ENCODE data around the gene PCDHGA7. TPM values are rescaled to one million over a fixed set of nuclear protein-coding genes. Genes with fewer than 3 reads are reported as not detected.
A peak's percentile ranks its signal among the peaks of the same experiment; 100 is the strongest.

Gene PCDHGA7
- total RNA-seq, 1 donor from 2014 or later = 6.3 TPM

DNA sequence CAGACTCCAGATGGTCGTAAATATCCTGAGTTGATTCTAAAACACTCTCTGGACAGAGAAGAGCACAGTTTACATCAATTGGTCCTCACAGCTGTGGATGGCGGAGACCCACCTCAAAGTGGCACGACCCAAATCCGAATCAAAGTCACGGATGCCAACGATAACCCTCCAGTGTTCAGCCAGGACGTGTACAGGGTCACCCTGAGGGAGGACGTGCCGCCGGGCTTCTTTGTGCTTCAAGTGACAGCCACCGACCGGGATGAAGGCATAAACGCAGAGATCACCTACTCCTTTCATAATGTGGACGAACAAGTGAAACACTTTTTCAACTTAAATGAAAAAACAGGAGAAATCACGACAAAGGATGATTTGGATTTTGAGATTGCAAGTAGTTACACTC lies 21.9 kb upstream of the PCDHGA7 start:
- no peak for DNase-seq (ENCODE audit: low spot score)
- Mint-ChIP-seq H3K9me3 (ENCODE audit: unreplicated experiment) (peaks cover 51% of the 10 kb centered on the region), H3K4me1 (ENCODE audit: unreplicated experiment) (peaks cover 23% of the 10 kb centered on the region), H3K27me3 (ENCODE audit: unreplicated experiment) (peaks cover 18% of the 10 kb centered on the region), H3K27ac (ENCODE audit: unreplicated experiment) (peak overlapping the region; percentile 67), H3K4me3 (ENCODE audit: unreplicated experiment) (peak overlapping the region; percentile 70), H3K36me3 (ENCODE audit: low read depth, unreplicated experiment) (peaks cover 68% of the 10 kb centered on the region)
- TF ChIP-seq, protein P1, sequence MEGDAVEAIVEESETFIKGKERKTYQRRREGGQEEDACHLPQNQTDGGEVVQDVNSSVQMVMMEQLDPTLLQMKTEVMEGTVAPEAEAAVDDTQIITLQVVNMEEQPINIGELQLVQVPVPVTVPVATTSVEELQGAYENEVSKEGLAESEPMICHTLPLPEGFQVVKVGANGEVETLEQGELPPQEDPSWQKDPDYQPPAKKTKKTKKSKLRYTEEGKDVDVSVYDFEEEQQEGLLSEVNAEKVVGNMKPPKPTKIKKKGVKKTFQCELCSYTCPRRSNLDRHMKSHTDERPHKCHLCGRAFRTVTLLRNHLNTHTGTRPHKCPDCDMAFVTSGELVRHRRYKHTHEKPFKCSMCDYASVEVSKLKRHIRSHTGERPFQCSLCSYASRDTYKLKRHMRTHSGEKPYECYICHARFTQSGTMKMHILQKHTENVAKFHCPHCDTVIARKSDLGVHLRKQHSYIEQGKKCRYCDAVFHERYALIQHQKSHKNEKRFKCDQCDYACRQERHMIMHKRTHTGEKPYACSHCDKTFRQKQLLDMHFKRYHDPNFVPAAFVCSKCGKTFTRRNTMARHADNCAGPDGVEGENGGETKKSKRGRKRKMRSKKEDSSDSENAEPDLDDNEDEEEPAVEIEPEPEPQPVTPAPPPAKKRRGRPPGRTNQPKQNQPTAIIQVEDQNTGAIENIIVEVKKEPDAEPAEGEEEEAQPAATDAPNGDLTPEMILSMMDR (IDR thresholded peaks at IDR 0.05; ENCODE audit: unreplicated experiment) = no peak

DNA sequence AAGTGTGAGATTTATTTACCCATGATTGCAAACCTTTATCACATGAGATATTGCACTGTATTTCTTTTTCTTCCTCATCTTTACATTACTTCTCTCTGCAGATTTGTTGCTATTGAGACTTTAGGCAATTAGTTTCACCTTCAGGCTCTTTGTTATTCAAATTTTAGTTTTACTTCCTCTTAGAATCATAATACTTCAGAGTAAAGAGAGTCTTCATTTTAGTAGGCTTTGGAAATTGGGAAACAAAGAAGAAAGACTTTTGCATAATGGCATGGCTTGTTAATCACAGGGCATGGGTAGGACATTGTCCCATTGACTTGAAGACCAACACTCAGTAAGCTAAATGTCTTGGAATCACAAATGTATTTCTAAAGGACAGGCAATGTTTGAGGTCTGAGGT lies 19.8 kb upstream of the PCDHGA7 start:
- Mint-ChIP-seq H3K4me3 (ENCODE audit: unreplicated experiment) (peak overlapping the region; percentile 68), H3K4me1 (ENCODE audit: unreplicated experiment) (peaks cover 23% of the 10 kb centered on the region), H3K27ac (ENCODE audit: unreplicated experiment) (no peak overlapping the region), H3K9me3 (ENCODE audit: unreplicated experiment) (peaks cover 44% of the 10 kb centered on the region), H3K36me3 (ENCODE audit: low read depth, unreplicated experiment) (peaks cover 62% of the 10 kb centered on the region), H3K27me3 (ENCODE audit: unreplicated experiment) (peaks cover 14% of the 10 kb centered on the region)
- TF ChIP-seq, protein P1 (IDR thresholded peaks at IDR 0.05; ENCODE audit: unreplicated experiment) = no peak
- DNase-seq (ENCODE audit: low spot score) = no peak

DNA sequence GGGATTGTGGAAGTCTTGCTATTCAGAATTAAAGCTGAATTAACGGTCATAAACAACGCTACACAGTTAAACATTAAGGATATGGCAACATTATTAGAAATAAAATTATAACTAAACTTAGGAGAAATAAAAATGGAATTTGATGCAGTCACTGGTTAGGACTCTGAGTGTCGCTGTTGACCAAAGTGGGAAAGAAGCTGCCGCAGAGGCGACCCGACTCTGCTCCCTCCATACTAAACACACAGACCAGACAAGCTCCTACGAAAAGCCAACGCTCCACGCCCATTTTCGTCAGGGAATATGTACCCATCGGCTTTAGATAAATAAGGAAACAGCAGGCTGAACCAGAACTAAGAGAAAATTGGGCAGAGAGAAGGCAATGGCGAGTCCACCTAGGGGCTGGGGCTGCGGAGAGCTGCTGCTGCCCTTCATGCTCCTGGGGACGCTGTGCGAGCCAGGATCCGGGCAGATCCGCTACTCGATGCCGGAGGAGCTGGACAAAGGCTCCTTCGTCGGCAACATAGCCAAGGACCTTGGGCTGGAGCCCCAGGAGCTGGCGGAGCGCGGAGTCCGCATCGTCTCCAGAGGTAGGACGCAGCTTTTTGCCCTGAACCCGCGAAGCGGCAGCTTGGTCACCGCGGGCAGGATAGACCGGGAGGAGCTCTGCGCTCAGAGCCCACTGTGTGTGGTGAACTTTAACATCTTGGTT lies 18.4 kb upstream of the PCDHGA7 start, which contains the start of gene PCDHGA5:
Gene PCDHGA5, plus strand, starts transcription at position 211 of the 709 bp plus-strand sequence. Its CDS starts 169 bp downstream, at position 380.
- TF ChIP-seq, protein P1 (IDR thresholded peaks at IDR 0.05; ENCODE audit: unreplicated experiment) = no peak
- peak within 1 kb of the TSS; percentile 21 for H3K4me3 Mint-ChIP-seq (ENCODE audit: unreplicated experiment)
- no peak for DNase-seq (ENCODE audit: low spot score)
- H3K4me1 Mint-ChIP-seq (ENCODE audit: unreplicated experiment) = peaks cover 18% of the 10 kb centered on the region
- peaks cover 44% of the 10 kb centered on the region for H3K9me3 Mint-ChIP-seq (ENCODE audit: unreplicated experiment)
- H3K36me3 Mint-ChIP-seq (ENCODE audit: low read depth, unreplicated experiment) = peaks cover 62% of the 10 kb centered on the region
- H3K27ac Mint-ChIP-seq (ENCODE audit: unreplicated experiment) = no peak within 1 kb of the TSS
- peaks cover 14% of the 10 kb centered on the region for H3K27me3 Mint-ChIP-seq (ENCODE audit: unreplicated experiment)

DNA sequence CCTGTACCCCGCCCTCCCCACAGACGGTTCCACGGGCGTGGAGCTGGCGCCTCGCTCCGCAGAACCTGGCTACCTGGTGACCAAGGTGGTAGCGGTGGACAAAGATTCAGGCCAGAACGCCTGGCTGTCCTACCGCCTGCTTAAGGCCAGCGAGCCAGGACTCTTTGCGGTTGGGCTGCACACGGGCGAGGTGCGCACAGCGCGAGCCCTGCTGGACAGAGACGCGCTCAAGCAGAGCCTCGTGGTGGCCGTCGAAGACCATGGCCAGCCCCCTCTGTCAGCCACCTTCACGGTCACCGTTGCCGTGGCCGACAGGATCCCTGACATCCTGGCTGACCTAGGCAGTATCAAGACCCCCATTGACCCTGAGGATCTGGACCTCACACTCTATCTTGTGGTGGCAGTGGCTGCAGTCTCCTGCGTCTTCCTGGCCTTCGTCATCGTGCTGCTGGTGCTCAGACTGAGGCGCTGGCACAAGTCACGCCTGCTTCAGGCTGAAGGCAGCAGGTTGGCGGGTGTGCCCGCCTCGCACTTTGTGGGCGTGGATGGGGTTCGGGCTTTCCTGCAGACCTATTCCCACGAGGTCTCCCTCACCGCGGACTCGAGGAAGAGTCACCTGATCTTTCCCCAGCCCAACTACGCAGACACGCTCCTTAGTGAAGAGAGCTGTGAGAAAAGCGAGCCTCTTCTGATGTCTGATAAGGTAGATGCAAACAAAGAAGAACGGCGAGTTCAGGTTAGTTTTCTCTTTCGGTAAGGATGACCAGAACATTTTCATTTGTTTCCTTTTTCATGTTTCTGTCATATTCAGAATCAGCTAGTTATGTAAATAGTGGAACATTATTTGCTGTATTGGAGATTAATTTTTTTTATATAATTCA lies 16.3 kb upstream of the PCDHGA7 start:
- peaks cover 58% of the 10 kb centered on the region for H3K36me3 Mint-ChIP-seq (ENCODE audit: low read depth, unreplicated experiment)
- peaks cover 10% of the 10 kb centered on the region for H3K27me3 Mint-ChIP-seq (ENCODE audit: unreplicated experiment)
- peaks cover 31% of the 10 kb centered on the region for H3K9me3 Mint-ChIP-seq (ENCODE audit: unreplicated experiment)
- no peak overlapping the region for H3K27ac Mint-ChIP-seq (ENCODE audit: unreplicated experiment)
- H3K4me1 Mint-ChIP-seq (ENCODE audit: unreplicated experiment) = peaks cover 7% of the 10 kb centered on the region
- TF ChIP-seq, protein P1 (IDR thresholded peaks at IDR 0.05; ENCODE audit: unreplicated experiment) = no peak
- DNase-seq (ENCODE audit: low spot score) = no peak
- H3K4me3 Mint-ChIP-seq (ENCODE audit: unreplicated experiment) = peak overlapping the region; percentile 15

Data from endothelial cell (in vitro differentiated cells).